Activated naive CD4-positive, alpha-beta T cell treated with anti-CD3 and anti-CD28 coated beads, Interleukin-2, amount 50 U/mL, for 16 hours (primary cell): ENCODE results near the gene PRR18.
"Not testable (repeated sequence)": the region's sequence is repeated elsewhere in the genome, so short reads cannot be mapped to it uniquely, and the experiment has no call there.

Source experiments
- DNase-seq: peaks from one replicate; pipeline ENCODE4 v3.0.0-alpha.2; 2020

PRR18 gene, protein sequence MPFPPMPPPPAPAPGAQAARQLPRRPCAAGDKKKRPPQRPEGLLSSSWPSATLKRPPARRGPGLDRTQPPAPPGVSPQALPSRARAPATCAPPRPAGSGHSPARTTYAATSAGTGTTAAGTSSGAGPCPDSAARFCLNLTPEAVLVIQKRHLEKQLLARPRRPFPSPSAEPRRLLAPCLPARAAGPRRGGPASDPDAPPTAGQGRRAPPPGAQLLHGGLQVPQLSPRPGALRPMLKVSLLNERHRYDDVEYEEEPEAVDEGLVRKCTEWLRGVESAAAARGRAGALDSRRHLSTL

DNA sequence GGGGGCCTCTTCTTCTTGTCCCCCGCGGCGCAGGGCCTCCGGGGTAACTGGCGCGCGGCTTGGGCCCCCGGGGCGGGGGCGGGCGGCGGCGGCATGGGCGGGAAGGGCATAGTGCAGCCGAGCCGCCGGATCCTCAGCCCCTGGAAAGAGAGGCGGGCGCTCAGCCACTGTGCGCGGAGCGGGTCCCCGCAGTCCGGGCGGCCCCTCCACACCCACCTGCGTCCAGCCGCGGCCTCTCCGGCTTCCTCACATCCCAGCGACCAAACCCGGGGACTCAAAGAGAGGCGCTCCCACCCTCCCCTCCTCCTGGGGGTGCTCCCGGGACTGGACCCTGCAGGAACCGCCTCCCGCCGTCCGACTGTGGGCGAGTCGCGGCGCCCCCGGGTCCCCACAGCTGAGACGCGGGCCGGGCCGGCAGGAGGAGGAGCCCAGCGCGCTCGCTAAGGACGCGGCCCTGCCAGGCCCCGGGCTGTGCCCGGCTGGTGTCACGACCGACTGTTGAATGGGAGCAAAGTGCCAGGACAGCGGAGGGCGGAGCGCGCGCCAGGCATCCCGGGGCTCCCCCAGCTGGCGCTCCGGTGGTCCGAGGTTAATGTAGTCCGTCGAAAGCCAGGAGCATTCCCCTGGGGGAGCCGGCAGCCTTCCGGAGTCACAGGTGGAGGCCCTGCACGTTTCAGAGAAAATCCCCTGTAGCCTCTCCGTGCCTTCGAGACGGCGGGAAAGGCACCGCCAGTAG is at the start of gene PRR18:
TSS of gene PRR18 (minus strand) at position 360 of the 736 bp plus-strand sequence. CDS start at position 110, 250 bp downstream.
- no peak for DNase-seq

DNA sequence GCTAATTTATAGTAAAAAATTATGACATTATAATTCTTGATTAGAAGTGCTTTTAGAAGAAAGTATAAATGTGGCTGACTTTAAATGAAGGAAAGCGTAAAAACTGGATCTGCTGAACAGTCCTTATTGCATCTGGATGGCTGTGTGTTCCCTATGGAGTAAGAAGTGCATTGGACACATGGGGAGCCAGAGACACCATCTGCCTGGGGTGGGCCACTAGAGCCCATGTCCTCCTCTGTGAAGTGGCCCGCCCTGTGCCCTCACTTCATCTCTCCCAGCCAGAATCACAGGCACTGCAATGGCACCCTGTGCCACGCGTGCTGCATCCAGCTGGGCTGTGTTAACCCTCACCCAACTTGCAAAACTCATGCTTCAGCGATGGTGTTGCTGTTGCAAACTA is 47.4 kb upstream of the PRR18 start:
- no peak for DNase-seq

GRCh38 chr6:166354965-166355364 is 46.8 kb upstream of the PRR18 start:
- no peak for DNase-seq

DNA sequence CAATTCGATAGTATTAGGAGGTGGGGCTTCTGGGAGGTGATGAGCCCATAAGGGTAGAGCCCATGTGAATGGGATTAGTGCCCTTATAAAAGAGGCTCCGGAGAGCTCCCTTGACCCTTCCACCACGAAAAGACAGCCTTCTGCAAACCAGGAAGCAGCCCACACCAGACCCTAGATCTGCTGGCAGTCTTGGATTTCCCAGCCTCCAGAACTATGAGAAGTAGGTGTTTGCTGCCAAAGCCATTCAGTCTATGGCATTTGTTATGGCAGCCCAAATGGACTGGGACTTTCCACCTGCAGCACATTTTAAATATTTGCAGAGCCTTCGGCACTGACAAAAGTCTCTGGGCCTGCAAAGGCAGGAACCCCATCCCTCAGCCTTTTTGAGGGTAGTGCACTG is 46.0 kb upstream of the PRR18 start:
- DNase-seq, result no peak

DNA sequence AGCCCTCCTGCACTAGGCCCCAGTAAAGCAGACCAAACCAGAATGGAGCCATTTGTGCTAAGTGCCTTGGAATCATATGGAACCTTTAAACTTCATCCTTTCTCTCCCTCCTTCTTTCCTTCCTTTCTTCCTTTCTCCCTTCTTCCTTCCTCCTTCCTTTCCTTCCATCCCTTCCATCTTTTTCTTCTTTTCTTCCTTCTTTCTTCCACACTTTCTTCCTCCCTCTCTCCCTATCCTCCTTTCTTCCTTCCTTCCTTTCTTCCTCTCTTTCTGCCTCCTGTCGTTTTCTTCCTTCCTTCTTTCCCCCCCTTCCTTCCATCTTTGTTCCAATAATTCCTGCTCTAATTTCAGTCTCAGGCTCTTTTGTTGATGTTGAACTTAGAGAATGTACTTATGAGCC is 45.3 kb upstream of the PRR18 start:
- no peak for DNase-seq

GRCh38 chr6:166352923-166353322 is 44.7 kb upstream of the PRR18 start:
- DNase-seq, result no peak

DNA sequence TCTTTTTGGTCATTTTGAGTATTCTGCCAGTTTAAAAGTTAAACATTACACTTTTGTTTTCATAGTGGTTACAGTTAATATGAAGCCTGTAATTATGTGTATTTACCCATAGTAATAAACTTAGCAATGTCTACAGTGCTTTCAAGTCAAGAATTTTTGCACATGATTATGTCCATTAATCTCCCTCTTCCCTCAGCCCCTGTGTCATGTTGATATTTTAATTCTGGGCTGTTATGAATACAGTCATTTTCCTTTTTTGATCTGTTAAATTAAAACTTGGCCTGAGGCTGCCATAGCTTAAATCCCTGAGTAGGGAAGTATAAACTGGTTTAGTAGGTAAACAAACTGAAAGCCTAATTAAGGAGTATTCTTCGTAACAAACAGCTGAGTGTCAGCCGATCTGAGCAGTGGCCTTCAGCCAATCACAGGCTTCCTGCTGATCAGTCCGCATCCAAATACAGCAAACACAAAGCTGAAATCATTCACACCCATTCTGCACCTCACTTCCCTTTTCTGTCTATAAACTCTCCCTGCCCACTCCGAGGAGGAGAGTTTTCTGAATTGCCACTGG is 43.6 kb upstream of the PRR18 start:
- DNase-seq, result no peak

- DNase-seq, result no peak
Observed at GRCh38 chr6:166348305-166348949, 40.2 kb upstream of the PRR18 start.

DNA sequence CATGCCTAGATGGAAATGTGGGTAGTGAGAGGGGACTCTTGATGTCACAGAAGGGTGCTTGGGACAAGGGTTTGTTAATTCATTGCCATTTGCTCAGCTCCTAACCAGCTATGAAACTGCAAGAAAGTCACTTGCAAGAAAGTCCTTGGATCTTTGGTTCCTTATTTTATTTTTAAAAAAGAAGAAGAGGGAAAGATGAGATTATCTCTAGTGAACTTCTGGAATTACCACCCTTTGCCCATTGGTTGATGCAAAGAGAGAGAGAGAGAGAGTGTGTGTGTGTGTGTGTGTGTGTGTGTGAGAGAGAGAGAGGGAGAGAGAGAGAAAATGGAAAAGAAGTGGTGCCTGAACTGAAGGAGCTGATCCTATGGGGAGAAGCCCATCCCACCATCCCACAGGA is 38.8 kb upstream of the PRR18 start:
- DNase-seq, result no peak

DNA sequence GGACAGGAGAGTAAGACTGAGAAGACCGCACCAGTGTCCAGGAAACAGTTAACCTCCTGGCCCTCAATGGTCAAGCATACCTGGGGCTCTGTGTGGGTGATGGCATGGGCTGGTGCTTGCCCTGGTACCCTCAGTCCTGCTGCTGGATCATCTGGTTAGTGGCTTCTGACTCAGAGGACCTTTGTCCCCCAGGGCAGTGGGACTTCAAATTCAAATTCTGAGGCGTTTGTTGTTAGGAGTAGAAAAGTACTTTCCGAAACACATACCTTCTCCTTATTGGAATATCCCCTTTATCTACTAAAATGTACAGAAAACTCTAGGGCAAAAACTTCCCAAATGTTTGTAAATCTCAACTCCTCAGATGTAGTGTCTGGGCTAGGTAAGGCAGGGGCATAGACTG is 38.3 kb upstream of the PRR18 start:
- DNase-seq, result no peak

- DNase-seq, result not testable (repeated sequence)
Observed at GRCh38 chr6:166345672-166346071, 37.5 kb upstream of the PRR18 start.

- DNase-seq, result not testable (repeated sequence)
Observed at GRCh38 chr6:166344921-166345320, 36.7 kb upstream of the PRR18 start.

DNA sequence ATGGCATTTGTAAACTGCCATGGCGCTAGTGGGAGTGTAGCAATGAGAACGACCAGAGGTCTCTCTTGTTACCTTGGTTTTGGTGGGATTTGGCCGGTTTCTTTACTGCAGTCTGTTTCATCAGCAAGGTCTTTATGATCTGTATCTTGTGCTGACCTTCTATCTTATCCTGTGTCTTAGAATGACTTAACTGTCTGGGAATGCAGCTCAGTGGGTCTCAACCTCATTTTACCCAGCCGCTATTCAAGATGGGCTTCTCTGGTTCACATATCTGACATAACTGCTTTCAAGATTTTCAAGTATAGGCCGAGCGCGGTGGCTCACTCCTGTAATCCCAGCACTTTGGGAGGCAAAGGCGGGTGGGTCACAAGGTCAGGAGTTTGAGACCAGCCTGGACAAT is 36.0 kb upstream of the PRR18 start:
- DNase-seq, result no peak

DNA sequence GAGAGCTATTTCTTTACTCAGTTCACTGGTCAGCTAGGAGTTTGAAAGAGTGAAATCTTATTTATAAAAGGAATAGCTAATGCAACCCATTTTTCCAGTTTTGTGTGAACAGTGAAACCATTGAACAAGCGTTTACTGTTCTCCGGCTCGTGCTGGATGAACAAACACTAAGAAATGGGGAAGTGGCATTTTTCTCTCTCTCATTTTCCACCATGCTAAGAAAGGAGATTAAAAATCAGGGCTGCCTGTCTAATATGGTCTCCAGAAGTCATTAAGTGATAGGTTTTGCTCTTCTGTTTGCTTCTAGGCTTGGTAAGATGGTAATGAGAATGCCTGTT is 34.9 kb upstream of the PRR18 start:
- no peak for DNase-seq

- DNase-seq, result peak; percentile 69
Observed at GRCh38 chr6:166342349-166343149, 34.4 kb upstream of the PRR18 start, which contains the start of gene SFT2D1. SFT2D1 (minus strand) TSS chr6:166342545; CDS start chr6:166342481, 64 bp downstream.

- no peak for DNase-seq
Observed at GRCh38 chr6:166341977-166342348, 33.8 kb upstream of the PRR18 start.

GRCh38 chr6:166341464-166341863 is 33.3 kb upstream of the PRR18 start:
- DNase-seq, result no peak

DNA sequence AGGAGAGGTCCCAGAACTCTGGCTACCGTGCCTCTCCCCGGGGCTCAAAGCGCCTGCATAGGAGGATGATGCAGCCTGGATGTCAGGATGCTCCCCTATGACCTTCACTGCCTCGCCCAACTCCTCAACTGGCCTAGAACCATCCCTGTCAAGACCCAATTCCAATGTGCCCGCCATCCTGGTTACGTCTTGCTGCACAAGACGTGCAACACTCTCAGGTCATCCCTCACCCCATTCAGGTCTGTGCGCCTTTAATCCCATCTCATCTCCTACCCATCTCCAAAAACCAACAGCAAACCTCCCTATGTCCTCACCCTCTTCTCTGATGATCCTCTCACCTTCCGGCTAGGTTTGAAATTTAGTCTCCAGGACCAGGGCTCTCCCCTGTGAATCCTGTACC is 30.7 kb upstream of the PRR18 start:
- no peak for DNase-seq

DNA sequence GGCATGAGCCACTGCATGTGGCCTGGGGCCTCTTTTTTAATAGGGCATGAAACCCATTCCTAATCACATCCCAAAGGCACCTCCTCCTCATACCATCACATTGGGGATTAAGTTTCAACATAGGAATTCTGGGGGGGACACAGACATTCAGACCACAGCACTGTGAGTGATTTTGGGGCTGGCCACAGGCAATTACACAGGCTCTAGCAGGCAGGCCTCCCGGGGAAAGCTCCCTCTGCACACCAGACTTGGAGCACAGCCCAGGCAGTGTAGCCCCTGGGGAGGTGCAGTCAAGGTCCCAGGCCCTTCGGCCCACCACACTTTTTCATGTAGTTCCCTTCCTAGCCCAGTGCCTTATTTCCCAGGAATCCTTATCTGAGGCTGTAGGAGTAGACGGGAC is 28.7 kb upstream of the PRR18 start:
- no peak for DNase-seq

DNA sequence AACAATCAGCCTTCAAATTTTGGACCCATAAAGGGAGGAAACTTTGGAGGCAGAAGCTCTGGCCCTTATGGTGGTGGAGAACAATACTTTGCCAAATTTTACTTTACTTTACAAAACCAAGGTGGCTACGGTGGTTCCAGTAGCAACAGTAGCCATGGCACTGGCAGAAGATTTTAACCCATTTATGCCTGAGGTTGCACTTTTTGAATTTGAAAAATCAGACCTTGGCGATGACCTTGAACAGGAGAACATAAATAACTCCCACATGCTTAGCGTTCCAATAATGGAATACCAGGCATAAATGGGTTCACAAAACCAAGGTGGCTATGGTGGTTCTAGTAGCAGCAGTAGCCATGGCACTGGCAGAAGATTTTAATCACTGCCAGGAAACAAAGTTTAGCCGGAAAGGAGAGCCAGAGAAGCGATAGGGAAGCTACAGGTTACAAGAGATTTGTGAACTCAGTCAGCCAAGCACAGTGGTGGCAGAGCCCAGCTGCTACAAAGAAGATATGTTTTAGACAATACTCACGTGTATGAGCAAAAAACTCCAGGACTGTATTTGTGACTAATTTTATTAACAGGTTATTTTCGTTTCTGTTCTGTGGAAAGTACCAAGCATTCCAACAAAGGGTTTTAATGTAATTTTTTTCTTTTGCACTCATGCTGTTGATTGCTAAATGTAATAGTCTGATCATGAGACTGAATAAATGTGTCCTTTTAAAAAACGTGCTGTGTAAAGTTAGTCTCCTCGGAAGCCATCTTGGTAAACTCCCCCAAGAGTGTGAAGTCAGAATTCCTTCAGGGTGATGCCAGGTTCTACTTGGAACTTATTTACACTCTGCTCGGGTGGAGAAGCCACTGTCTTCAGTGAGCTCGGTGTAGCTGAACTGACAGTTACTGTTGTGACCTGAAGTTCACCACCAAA is 27.4 kb upstream of the PRR18 start:
- DNase-seq, result no peak

- no peak for DNase-seq
Observed at GRCh38 chr6:166334878-166335277, 26.7 kb upstream of the PRR18 start.
